Gastrocnemius medialis (tissue), 4 donors: ENCODE measurements around the gene TGFB1. TPM values are rescaled to one million over a fixed set of nuclear protein-coding genes. Genes with fewer than 3 reads are reported as not detected.

Source experiments
- ATAC-seq, 2 donors: fragments of 150-250 bp; one replicate each; pipeline ENCODE4 v1.9.1; 2016
- DNase-seq, 2 donors: peaks; one replicate each; pipeline ENCODE4 v3.0.0-alpha.2; 2019
- H3K27ac ChIP-seq, 4 donors: fragments of 200-600 bp; sonication (generic); 1 replicate in 1 of 4; 2 replicates in 3 of 4; pipeline ENCODE4 v1.5.1; 2016 to 2018; ENCODE audit warnings: mild to moderate bottlenecking in 2 of 4, moderate library complexity in 1 of 4
- H3K27me3 ChIP-seq, 3 donors: fragments of 200-600 bp; sonication (generic) in 2 of 3; 1 replicate in 1 of 3; 2 replicates in 2 of 3; pipeline versions ENCODE4 v1.5.1 to v1.6.0; 2016 to 2019; ENCODE audit warnings: mild to moderate bottlenecking in 1 of 3, moderate library complexity in 1 of 3
- H3K36me3 ChIP-seq, 2 donors: fragments of 200-600 bp; sonication (generic) in 1 of 2; one replicate each; pipeline ENCODE4 v1.5.1; 2017 to 2018
- H3K4me1 ChIP-seq, 2 donors: fragments of 200-600 bp; sonication (generic) in 1 of 2; one replicate each; pipeline ENCODE4 v1.5.1; 2016 to 2017; ENCODE audit warnings: mild to moderate bottlenecking in 2 of 2
- H3K4me3 ChIP-seq, 4 donors: fragments of 200-600 bp; sonication (generic) in 3 of 4; 1 replicate in 1 of 4; 2 replicates in 3 of 4; pipeline ENCODE4 v1.5.1; 2016 to 2019; ENCODE audit warnings: mild to moderate bottlenecking in 2 of 4
- H3K9me3 ChIP-seq, 3 donors: fragments of 200-600 bp; sonication (generic) in 2 of 3; 1 replicate in 1 of 3; 2 replicates in 2 of 3; pipeline ENCODE4 v1.5.1; 2016 to 2019
- POLR2A ChIP-seq, 2 donors: fragments of 450-650 bp; IDR thresholded peaks; one replicate each; pipeline ENCODE4 v1.6.1; 2017; ENCODE audit warnings: antibody characterized with exemption in 2 of 2, mild to moderate bottlenecking in 2 of 2, moderate library complexity in 2 of 2
- in situ Hi-C, 4 donors: fragments of 200-750 bp; cut with MboI; loops; one replicate each; pipeline versions ENCODE4 v1.15.0 to v1.8.0; 2017; ENCODE audit warnings: low sequenced_read_pairs in 4 of 4
- intact Hi-C: fragments of 100-400 bp; cut with DNase I; formaldehyde crosslinking; loops from one replicate; pipeline ENCODE4 v1.15.1; 2023; ENCODE audit warnings: low total_unique reads
- total RNA-seq, 4 donors: library from RNA; depleted of rRNA; stranded (reverse); fragments of >200 nt; gene quantifications; one replicate each; pipeline versions ENCODE4 v1.1.0 to v1.2.3, GENCODE V29; 2016
- TF ChIP-seq, protein P1 (sequence below), 5 experiments: fragments of 450-650 bp in 3 of 5; fragments of 200-600 bp in 2 of 5; sonication (generic) in 2 of 5; IDR thresholded peaks in 4 of 5; conservative IDR thresholded peaks in 1 of 5; 1 replicate in 4 of 5; 2 replicates in 1 of 5; pipeline ENCODE4 v1.5.1; 2016 to 2019; ENCODE audit warnings: antibody characterized with exemption in 5 of 5, mild to moderate bottlenecking in 3 of 5, moderate library complexity in 3 of 5

Gene TGFB1
- total RNA-seq, 4 donors from 2014 or later = 1.9 to 5.2 (median 4.9) TPM

DNA sequence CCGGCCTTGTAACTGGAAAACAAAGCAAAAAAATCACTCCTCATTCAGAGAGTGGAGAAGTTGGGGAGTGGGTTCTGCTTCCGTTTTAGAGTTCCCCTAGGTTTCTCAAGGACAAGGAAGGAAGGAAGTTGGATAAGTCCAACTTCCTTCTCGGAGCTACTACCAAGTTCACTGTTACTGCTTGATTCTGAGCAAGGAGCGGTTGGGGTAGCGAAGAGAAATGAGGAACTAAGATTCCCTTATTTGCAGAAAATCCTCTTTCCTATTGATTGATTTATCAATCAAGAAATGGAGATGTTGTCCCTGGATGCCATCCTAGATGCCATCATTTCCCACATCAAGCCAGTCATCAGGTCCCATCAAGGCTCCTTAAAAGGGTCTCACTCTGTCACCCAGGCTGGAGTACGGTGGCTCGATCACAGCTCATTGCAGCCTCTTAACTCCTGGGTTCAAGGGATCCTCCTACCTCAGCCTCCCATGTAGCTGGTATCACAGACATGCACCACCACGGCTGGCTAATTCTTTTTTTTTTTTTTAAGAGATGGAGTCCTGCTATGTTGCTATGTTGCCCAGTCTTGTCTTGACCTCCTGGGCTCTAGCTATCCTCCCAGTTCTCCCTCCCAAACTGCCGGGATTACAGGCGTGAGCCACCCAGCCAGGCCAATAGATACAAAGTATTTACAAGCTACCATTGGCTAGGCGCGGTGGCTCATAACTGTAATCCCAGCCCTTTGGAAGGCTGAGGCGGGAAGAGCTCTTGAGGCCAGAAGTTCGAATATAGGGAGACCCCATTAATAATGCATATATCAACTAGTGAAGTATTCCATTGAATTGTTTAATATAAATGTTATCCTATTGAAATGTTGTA lies 11.0 kb upstream of the TGFB1 start:
- no peak for ATAC-seq
- H3K27me3 ChIP-seq = no peaks in the 10 kb centered on the region
- TF ChIP-seq, protein P1, sequence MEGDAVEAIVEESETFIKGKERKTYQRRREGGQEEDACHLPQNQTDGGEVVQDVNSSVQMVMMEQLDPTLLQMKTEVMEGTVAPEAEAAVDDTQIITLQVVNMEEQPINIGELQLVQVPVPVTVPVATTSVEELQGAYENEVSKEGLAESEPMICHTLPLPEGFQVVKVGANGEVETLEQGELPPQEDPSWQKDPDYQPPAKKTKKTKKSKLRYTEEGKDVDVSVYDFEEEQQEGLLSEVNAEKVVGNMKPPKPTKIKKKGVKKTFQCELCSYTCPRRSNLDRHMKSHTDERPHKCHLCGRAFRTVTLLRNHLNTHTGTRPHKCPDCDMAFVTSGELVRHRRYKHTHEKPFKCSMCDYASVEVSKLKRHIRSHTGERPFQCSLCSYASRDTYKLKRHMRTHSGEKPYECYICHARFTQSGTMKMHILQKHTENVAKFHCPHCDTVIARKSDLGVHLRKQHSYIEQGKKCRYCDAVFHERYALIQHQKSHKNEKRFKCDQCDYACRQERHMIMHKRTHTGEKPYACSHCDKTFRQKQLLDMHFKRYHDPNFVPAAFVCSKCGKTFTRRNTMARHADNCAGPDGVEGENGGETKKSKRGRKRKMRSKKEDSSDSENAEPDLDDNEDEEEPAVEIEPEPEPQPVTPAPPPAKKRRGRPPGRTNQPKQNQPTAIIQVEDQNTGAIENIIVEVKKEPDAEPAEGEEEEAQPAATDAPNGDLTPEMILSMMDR (IDR thresholded peaks at IDR 0.05 in 4 of 5, conservative IDR thresholded peaks at IDR 0.05 in 1 of 5) = no peak
- no peak for TF ChIP-seq POLR2A (IDR thresholded peaks at IDR 0.05)
- no peak for DNase-seq
- in situ Hi-C loops (no loop called here), intact Hi-C loops (loop anchor here (1.0 to 5.0 kb wide), 2 partner anchors 33 to 102 kb away; partner anchors contain the start of genes BCKDHA, EXOSC5 and HNRNPUL1)
- peaks cover 3 to 6% of the 10 kb centered on the region in 2 donors for H3K4me1 ChIP-seq
- H3K27ac ChIP-seq = peak overlapping the region; percentile 94 to 100 (median 98)
- no peaks in the 10 kb centered on the region for H3K36me3 ChIP-seq
- peak overlapping the region; percentile 66 to 97 (median 86) for H3K4me3 ChIP-seq
- no peaks in the 10 kb centered on the region for H3K9me3 ChIP-seq

GRCh38 chr19:41363753-41364523 lies 10.2 kb upstream of the TGFB1 start, which contains the start of gene B9D2:
Gene B9D2 (minus strand): TSS chr19:41364149. CDS start chr19:41363519, 630 bp downstream.
- ATAC-seq = peak; percentile 98 to 99
- H3K36me3 ChIP-seq = no peaks in the 10 kb centered on the region
- intact Hi-C loops = loop anchor here (1.0 to 5.0 kb wide), 3 partner anchors 33 to 102 kb away; partner anchors contain the start of genes BCKDHA, DMAC2, EXOSC5 and HNRNPUL1
- H3K9me3 ChIP-seq = no peaks in the 10 kb centered on the region
- H3K4me1 ChIP-seq = peaks cover 3 to 6% of the 10 kb centered on the region in 2 donors
- H3K4me3 ChIP-seq = peak within 1 kb of the TSS; percentile 66 to 97 (median 86)
- no peaks in the 10 kb centered on the region for H3K27me3 ChIP-seq
- TF ChIP-seq POLR2A (IDR thresholded peaks at IDR 0.05) = peak in 1 of 2 donors; percentile 49
- TF ChIP-seq, protein P1 (IDR thresholded peaks at IDR 0.05 in 4 of 5, conservative IDR thresholded peaks at IDR 0.05 in 1 of 5) = no peak
- in situ Hi-C loops = no loop called here
- peak; percentile 97 to 98 for DNase-seq
- H3K27ac ChIP-seq = peak within 1 kb of the TSS; percentile 94 to 100 (median 98)

DNA sequence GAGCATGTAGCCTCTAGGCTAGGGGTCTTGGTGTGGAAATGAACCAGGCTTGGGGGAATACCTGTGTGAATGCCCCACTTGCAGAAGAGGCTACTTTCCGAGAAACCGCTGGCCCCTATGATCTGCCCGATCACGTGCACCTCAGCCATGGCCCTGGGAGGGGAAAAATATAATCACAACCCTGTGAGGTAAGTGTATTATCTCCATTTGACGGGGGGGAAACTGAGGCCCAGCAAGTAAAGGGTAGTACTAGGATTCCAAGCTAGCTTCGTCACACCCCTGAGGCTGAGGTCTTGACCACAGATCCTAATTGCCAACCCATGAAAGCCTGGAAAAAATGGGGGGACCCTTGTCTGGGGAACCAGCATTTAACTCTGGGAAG lies 9.6 kb upstream of the TGFB1 start:
- Histone ChIP-seq H3K36me3 (no peaks in the 10 kb centered on the region), H3K27me3 (no peaks in the 10 kb centered on the region), H3K27ac (peak overlapping the region; percentile 94 to 100 (median 98)), H3K9me3 (no peaks in the 10 kb centered on the region), H3K4me1 (peaks cover 3 to 6% of the 10 kb centered on the region in 2 donors), H3K4me3 (peak overlapping the region; percentile 66 to 97 (median 86))
- intact Hi-C loops = loop anchor here (1.0 to 5.0 kb wide), 2 partner anchors 76 to 101 kb away; partner anchors contain the start of genes DMAC2 and HNRNPUL1
- no peak for DNase-seq
- in situ Hi-C loops = no loop called here
- ATAC-seq = peak in 1 of 2 donors; percentile 1
- TF ChIP-seq, protein P1 (IDR thresholded peaks at IDR 0.05 in 4 of 5, conservative IDR thresholded peaks at IDR 0.05 in 1 of 5) = no peak
- no peak for TF ChIP-seq POLR2A (IDR thresholded peaks at IDR 0.05)

DNA sequence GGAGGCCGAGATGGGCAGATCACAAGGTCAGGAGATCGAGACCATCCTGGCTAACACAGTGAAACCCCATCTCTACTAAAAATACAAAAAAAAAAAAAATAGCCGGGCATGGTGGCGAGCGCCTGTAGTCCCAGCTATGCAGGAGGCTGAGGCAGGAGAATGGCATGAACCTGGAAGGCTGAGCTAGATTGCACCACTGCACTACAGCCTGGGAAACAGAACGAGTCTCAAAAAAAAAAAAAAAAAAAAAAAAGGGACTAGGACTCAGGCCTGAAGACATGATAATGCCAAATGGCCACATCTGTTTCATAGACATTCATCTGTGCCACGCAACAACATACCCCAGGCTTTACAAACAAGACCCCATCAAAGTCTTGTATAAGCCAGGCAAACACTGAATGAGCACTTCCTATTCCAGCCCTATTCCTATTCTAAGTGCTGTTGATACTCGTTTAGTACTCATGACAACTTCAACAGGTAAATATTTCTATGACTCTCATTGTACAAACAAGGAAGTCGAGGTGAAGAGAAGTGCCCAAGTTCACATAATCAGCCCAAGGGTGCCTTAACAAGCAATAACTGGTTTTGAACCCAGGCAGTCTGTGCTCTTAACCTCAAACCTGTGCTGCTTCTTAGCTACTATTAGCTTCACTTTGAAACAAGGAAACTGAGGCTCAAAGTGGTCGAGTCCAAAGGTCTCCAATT lies 8.6 kb upstream of the TGFB1 start:
- intact Hi-C loops = loop anchor here (5.0 kb wide), 1 partner anchor 100 kb away; the partner anchor contains the start of gene HNRNPUL1
- ATAC-seq = no peak
- in situ Hi-C loops = no loop called here

More for the DNA sequence above, 8.6 kb upstream of the TGFB1 start:
- TF ChIP-seq, protein P1 (IDR thresholded peaks at IDR 0.05 in 4 of 5, conservative IDR thresholded peaks at IDR 0.05 in 1 of 5) = no peak
- TF ChIP-seq POLR2A (IDR thresholded peaks at IDR 0.05) = no peak
- H3K4me3 ChIP-seq = no peak overlapping the region
- no peaks in the 10 kb centered on the region for H3K9me3 ChIP-seq
- peak overlapping the region in 1 of 4 donors; percentile 94 for H3K27ac ChIP-seq
- DNase-seq = no peak
- H3K27me3 ChIP-seq = no peaks in the 10 kb centered on the region
- H3K4me1 ChIP-seq = peaks cover 3 to 6% of the 10 kb centered on the region in 2 donors
- H3K36me3 ChIP-seq = no peaks in the 10 kb centered on the region
